Prostate gland (tissue), 2 donors: Measurements from ENCODE around the gene CDX1.

Source experiments
- CTCF ChIP-seq, 4 experiments: fragments of 200-600 bp in 2 of 4; fragments of 450-650 bp in 2 of 4; sonication (generic) in 2 of 4; IDR thresholded peaks; 1 replicate in 3 of 4; 2 replicates in 1 of 4; pipeline ENCODE4 v1.5.1; 2016 to 2019; ENCODE audit warnings: antibody characterized with exemption in 4 of 4, mild to moderate bottlenecking in 2 of 4, moderate library complexity in 2 of 4
- POLR2A ChIP-seq: fragments of 450-650 bp; IDR thresholded peaks from one replicate; pipeline ENCODE4 v1.6.1; 2016; ENCODE audit warnings: antibody characterized with exemption, mild to moderate bottlenecking
- POLR2AphosphoS5 ChIP-seq: sonication (generic); formaldehyde crosslinking; IDR thresholded peaks from one replicate; pipeline ENCODE4 v1.6.1; 2017; ENCODE audit warnings: antibody characterized with exemption

- TF ChIP-seq CTCF (IDR thresholded peaks at IDR 0.05) (no peak), POLR2A (no peak), POLR2AphosphoS5 (peak; percentile 49)
These were observed 27.9 kb upstream of the CDX1 start for GRCh38 chr5:150138551-150139265.
